Ovary (tissue), 3 donors: ENCODE data around the gene CST9L.

Experiments
- CTCF ChIP-seq, 3 donors: fragments of 450-650 bp in 2 of 3; fragments of 200-600 bp in 1 of 3; IDR thresholded peaks; one replicate each; pipeline versions ENCODE4 v1.5.1 to v1.8.0; 2016 to 2022; ENCODE audit warnings: antibody characterized with exemption in 3 of 3, mild to moderate bottlenecking in 1 of 3
- EP300 ChIP-seq: sonication (generic); formaldehyde crosslinking; IDR thresholded peaks from one replicate; pipeline ENCODE4 v1.6.1; 2017; ENCODE audit warnings: antibody characterized with exemption
- POLR2A ChIP-seq: fragments of 450-650 bp; IDR thresholded peaks from one replicate; pipeline ENCODE4 v1.6.1; 2017; ENCODE audit warnings: antibody characterized with exemption, mild to moderate bottlenecking, moderate library complexity
- donor health status: DM: no; HTN: no; CAD: no.

GRCh38 chr20:23605867-23606651 lies 37.8 kb upstream of the CST9L start, which contains the start of gene CST9:
- TF ChIP-seq CTCF (IDR thresholded peaks at IDR 0.05) (no peak), POLR2A (no peak), EP300 (no peak)
